ENCODE data around the gene ZHX3.

ZHX3 gene

DNA sequence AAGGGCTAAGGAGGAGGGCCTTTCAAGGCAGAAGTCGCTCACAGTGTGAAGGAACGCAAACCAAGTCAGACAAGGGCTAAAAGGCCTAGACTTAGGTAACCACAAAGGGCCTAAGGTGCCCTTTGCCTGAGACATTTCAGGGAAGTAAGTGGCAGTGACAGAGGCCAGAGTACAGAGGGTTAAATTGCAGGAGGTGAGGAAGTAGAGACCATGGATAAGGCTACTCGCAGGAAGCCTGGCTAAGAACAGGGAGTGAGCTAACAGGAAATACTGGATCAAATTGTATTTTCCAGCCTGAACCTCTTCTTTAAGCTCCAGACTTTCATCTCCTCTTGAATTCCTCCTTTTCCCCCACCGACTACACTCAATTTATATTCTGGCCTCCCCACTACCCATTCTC is 16.6 kb downstream of the ZHX3 start:
- no peak for DNase-seq (ENCODE audit: low read depth in 1 of 2, low spot score in 1 of 2)

DNA sequence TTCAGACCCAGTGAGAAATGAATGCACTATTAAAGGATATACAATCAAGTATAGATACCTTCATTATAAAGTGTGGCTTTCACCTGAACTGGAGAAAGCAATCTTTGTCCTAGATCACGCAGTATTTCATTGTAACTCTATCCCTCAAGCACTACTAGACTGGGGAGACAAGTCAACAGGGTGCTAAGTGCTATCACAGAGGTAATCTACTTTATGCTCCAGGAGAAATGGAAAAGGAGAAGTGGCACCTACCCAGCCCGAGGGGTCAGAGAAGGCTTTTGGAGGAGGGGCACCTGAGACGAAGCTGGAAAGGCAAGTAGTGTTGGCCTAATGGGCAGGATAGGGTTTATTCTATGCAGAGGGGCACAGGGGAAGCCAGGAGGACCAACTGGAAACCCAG is 17.1 kb downstream of the ZHX3 start:
- no peak for DNase-seq (ENCODE audit: low read depth in 1 of 2, low spot score in 1 of 2)

- DNase-seq (ENCODE audit: low read depth in 1 of 2, low spot score in 1 of 2), result no peak
Observed at GRCh38 chr20:41299899-41300298, 17.6 kb downstream of the ZHX3 start.

DNA sequence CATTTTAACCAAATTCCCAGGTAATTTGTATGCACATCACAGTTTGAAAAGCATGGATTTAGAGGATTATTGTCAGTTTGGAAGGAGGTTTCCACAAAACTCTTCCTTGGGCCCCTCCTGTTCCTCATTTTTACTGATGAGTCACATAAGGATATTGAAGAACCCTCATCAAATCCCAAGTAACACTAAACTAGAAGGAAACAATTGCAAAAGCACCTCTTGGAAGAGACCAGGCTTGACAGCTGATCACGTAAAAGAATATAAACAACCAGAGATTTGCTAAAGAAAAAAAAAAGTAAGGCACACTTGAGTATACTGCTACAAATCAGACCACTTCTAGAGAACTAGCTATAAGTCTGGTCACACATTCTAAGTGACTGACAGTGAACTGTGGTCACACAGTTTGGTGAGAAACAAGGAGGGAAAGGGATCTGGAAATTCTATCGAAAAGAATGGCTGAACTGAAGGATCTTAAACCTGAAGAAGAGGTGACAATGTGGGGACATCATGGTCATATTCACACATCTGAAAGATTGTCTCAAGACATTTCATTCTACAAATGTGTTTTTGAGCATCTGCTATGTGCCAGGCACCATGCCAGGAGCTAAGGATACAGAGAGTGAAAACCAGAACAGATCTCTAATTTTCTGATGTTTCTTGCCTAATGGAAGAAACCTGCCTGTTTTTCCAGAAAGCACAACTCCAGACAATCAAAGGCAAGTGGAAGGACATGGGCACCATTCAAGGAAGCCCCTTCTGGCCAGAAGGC is 24.1 kb downstream of the ZHX3 start:
- DNase-seq (ENCODE audit: low read depth in 1 of 2, low spot score in 1 of 2), result no peak

DNA sequence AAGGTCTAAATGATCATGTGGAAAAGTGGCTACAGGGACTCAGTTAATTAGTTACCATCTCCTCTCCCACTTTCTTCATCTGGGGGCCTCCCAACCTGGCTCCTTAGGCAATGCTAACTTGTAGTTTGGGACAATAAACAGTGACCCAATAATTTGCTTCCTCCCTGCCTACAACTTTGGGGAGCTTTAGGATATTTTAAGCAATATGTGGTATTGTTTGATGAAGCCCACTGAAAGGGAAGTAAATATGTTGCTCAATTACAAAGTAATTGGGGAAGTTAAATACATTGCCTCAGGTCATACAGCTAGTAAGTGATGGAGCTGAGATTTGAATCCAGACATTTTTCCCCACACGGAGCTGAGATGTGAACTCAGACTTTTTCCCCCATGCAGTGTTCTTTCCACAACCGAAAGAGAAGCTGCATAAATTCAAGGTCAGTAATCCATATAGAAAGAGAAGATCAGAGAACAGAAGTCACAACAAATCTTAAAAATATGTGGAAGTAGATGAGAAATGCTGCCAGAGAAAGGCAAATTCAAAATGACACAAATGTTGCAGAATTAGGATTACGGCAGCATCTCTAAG is 26.6 kb downstream of the ZHX3 start:
- DNase-seq (ENCODE audit: low read depth in 1 of 2, low spot score in 1 of 2), result no peak

- no peak for DNase-seq (ENCODE audit: low read depth in 1 of 2, low spot score in 1 of 2)
Observed at GRCh38 chr20:41287327-41287726, 30.2 kb downstream of the ZHX3 start.

DNA sequence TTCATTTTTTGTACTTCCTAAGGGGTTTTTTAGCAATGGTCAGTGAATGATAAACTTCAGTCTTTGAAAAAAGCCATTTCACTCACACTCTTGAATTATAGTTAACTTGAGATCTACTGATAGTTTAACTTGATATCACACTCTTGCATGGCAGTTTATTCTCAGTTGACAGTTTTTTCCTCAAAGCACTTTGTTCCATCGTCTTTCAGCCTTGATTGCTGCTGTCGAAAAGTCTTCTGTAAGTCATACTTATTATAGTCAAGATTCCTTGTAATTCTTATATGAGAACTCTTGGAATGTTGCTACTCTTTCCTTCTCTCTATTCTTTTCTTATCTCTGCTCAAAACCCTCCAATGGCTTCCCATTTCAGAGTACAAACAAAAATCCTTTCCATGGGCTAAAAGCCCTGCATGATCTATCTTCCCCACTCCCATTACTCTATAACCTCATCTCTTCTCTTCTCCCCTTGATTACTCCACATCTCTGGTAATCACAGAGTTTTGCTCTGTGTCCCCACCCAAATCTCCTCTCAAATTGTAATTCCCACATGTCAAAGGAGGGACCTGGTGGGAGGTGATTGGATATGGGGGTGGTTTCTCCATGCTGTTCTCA is 31.2 kb downstream of the ZHX3 start:
- DNase-seq (ENCODE audit: low read depth in 1 of 2, low spot score in 1 of 2), result no peak

DNA sequence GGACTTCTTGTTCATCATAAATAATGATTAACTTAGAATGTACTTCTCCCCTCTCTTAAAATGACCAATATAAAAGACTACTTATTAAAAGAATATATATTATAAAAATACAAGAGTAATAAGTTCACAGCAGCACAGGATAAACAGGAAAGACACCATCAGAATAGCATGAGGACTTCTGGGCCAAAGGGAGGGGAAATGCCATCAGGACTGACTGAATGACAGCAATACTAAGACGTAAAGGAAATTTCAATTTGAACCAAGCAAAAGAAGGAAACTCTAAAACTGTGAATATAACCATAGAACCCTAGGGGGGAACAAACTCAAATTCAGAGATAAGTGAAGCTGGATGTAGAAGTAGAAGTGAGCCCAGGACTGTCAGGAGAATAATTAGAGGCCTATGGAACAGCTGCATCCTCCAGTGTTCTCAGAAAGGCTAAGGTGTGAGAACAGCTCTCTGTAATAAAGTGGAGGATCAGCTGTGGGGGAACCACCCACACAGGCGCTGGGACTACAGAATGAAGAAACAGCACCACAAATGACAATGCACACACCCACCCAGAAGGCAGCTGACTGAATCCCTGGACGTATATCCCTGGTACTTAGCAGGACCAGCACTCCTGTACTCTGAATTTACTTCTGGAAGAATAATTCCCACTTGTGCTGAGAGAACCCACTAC is 37.8 kb downstream of the ZHX3 start:
- no peak for DNase-seq (ENCODE audit: low read depth in 1 of 2, low spot score in 1 of 2)

GRCh38 chr20:41278936-41279335 is 38.6 kb downstream of the ZHX3 start:
- DNase-seq (ENCODE audit: low read depth in 1 of 2, low spot score in 1 of 2), result no peak

DNA sequence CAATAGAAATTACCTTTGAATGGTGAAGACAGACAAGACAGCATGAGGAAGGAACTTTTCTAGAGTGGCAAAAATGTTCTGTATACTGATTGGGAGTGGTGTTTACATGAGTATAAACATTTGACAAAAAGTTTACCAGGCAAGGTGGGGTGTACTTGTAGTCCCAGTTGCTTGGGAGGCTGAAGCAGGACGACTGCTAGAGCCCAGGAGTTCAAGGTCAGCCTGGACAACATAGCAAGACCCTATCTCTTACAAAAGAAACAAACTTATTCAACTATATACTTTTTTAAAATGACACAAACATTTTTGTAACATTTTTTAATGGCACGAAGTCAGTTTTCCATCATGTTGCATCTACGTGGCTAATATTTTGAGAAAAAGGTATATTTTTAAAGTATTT is 40.5 kb downstream of the ZHX3 start:
- no peak for DNase-seq (ENCODE audit: low read depth in 1 of 2, low spot score in 1 of 2)

DNA sequence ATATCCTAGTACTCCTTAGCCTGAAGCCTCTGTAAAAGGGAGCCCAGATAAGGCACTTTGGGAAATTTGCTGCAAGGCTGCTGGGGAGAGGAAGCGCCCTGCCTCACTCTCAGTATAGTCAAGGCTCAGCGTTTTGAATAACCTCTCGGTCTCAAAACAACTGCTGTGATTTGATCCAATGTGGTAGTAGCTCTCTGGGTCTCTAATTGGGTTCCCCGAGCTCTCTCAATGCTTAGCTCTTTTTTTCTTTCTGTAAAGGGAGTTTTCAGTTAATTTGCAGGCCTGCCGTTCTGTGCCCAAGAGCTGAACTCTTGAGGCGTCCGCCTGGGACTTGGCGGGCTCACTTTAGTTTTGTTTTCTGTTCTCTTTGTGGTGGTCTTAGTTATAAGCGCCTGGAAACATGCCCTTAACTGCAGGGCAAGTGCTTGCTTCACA is 41.2 kb downstream of the ZHX3 start:
- DNase-seq (ENCODE audit: low read depth in 1 of 2, low spot score in 1 of 2), result no peak

DNA sequence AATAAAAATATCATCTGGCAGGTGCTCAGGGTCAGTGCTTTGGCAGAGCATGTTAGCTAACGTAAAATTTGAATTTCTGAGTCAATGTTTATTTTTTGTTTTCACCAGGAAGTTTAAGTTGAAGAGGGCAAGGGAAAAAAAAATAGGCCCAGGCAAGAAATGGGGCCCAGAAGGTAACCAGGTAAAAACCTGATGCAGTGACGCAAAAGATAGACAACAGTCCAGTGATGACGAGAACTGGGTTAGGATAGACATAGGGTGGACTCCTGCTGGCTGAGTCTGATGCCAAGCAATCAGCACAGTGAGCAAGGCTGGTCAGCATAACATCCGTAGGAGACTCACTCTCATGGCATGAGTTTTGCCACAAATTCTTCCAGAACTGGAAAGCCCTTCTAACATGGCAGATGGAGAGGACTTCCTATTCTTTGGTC is 42.2 kb downstream of the ZHX3 start:
- no peak for DNase-seq (ENCODE audit: low read depth in 1 of 2, low spot score in 1 of 2)

DNA sequence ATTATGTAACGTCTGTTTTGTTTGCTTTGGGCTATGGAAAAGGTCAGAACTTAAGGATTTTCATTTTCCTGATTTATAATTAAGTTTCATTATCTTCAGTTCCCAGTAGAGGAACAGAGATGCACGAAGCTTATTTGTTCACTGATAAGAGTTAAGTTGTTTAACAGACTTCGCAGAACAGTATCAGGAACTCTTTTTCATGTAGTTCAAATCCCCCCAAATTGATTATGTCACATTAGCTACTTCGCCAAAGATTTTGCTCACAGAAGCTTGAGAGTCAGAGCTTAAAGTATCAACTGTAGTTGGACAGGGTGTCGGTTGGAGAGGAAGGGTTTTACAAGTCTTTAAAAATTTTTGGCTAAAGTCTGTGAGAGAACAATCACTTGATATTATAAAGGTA is 43.4 kb downstream of the ZHX3 start:
- DNase-seq (ENCODE audit: low read depth in 1 of 2, low spot score in 1 of 2), result no peak

DNA sequence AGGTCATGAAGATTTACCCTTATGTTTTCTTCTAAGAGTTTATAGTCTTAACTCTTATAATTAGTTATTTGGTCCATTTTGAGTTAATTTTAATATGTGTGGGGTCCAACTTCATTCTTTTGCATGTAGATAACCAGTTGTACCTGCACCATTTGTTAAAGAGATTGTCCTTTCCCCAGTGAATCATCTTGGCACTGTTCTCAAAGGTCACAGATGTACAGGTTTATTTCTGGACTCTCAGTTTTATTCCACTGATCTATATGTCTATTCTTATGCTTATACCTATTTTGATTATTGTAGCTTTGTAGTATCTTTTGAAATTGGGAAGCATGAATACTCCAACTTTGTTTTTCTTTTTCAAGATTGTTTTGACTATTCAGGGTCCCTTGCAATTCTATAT is 44.1 kb downstream of the ZHX3 start:
- DNase-seq (ENCODE audit: low read depth in 1 of 2, low spot score in 1 of 2), result no peak

- no peak for DNase-seq (ENCODE audit: low read depth in 1 of 2, low spot score in 1 of 2)
Observed at GRCh38 chr20:41272339-41272738, 45.2 kb downstream of the ZHX3 start.

DNA sequence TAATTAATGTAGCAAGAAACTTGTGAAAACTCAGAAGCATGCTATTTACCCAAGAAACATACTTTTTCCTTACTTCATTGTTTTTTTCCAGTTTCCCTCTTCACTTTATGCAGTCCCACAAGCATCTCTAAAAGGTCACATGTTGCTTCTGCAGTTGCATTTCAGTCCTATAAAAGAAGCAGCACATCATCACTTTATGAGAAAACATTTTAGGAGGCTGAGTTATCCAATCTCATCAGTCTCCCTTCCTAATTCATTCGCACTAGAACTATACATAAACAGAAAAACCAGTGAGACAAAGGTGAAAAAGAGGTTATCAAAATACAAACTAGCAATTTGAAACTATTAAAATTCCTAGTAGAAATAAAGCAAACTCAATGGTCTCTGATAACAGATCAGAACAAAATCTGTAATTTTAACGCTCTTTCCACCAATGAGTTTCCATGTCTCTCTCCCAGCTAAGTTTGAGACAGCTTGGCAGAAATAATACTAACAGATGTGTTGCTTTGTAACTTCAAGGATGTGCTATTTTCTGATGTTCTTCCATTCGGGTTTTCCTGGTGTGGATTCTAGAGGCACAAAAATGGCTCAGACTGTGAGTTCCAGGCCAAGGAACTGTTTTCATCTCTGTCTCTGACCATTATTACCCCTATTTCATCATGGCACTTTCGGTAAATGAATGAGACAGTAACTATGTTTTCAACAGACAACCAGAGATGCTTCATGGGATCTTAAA is 48.4 kb downstream of the ZHX3 start:
- DNase-seq (ENCODE audit: low read depth in 1 of 2, low spot score in 1 of 2), result no peak

GRCh38 chr20:41268402-41268801 is 49.1 kb downstream of the ZHX3 start:
- no peak for DNase-seq (ENCODE audit: low read depth in 1 of 2, low spot score in 1 of 2)

- DNase-seq (ENCODE audit: low read depth in 1 of 2, low spot score in 1 of 2), result no peak
Observed at GRCh38 chr20:41265938-41266337, 51.6 kb downstream of the ZHX3 start.

DNA sequence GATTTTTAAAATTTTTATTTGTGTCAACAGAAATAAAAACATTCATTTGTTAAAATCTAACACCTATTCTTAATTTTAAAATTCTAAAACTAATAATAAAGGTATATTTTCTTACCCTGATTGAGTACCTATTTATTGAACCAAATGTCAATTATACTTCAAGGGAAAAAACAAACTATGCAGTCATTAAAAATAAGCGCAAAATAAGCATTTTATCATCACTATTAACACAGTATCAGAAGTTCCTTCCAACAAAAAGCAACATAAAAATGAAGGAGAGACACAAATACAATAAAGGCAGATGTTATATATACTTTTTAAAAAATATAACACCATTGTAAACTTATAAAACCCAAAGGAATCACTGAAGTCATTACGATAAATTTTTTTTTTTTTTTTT is 52.7 kb downstream of the ZHX3 start:
- no peak for DNase-seq (ENCODE audit: low read depth in 1 of 2, low spot score in 1 of 2)

- no peak for DNase-seq (ENCODE audit: low read depth in 1 of 2, low spot score in 1 of 2)
Observed at GRCh38 chr20:41261790-41262717, 55.5 kb downstream of the ZHX3 start.
